GM12878 (cell line): ENCODE measurements around the gene CEND1. TPM values are rescaled to one million over a fixed set of nuclear protein-coding genes. Genes with fewer than 3 reads are reported as not detected.

Experiments
- ATAC-seq: fragments of 200-7000 bp; cut with Tn5 transposase; 3 replicates; pipeline ENCODE4 v1.9.1; 2020; ENCODE audit warnings: mild to moderate bottlenecking, moderate library complexity
- BruUV-seq: library from RNA; stranded (reverse); fragments of 400-500 nt; replicated peaks from 2 replicates; lab custom pipeline; 2021; lab: Mats Ljungman, UMichigan
- CTCF ChIA-PET: fragments of 300-600 bp; sonication (Branson Sonifier 250); formaldehyde crosslinking; extraction: SDS; loops from one replicate; lab custom pipeline; 2021; ENCODE audit warnings: inconsistent platforms; lab: Yijun Ruan, JAX
- POLR2A ChIA-PET: fragments of 350-600 bp; formaldehyde crosslinking; extraction: SDS; loops from one replicate; lab custom pipeline; 2021; ENCODE audit warnings: inconsistent platforms; lab: Charles Lee
- RAD21 ChIA-PET: fragments of 300-600 bp; sonication (Branson Sonifier 250); formaldehyde crosslinking; loops from one replicate; lab custom pipeline; 2023; ENCODE audit warnings: antibody characterized with exemption; ENCODE audit not compliant: unreplicated experiment; lab: Charles Lee
- SMC1A ChIA-PET: fragments of 300-600 bp; sonication (Branson Sonifier 250); formaldehyde crosslinking; loops from one replicate; lab custom pipeline; 2023; ENCODE audit not compliant: unreplicated experiment, uncharacterized antibody; lab: Charles Lee
- DNase-seq: peaks from one replicate; pipeline ENCODE4 v3.0.0-alpha.2; 2011; ENCODE audit warnings: low read depth, low spot score
- FAIRE-seq: peaks from 3 replicates; lab custom pipeline; 2011; peaks lifted over from hg19 to GRCh38; lab: Jason Lieb, UNC
- H2AFZ ChIP-seq: 2 replicates; pipeline ENCODE4 v1.6.0; 2011; ENCODE audit warnings: low read depth, low read length, control low read depth; ENCODE audit not compliant: control insufficient read depth
- H3K27ac ChIP-seq: 2 replicates; pipeline ENCODE4 v1.5.1; 2011; ENCODE audit warnings: control low read depth; ENCODE audit not compliant: control insufficient read depth, insufficient read depth
- H3K27me3 ChIP-seq, 2 experiments: replicated peaks in 1 of 2; 2 replicates each; pipeline versions ENCODE4 v1.6.0 to v1.6.1; 2011; ENCODE audit warnings: low read length in 1 of 2; ENCODE audit not compliant: control insufficient read depth in 2 of 2, insufficient read depth in 2 of 2
- H3K36me3 ChIP-seq, 2 experiments: 2 replicates each; pipeline ENCODE4 v1.5.1; 2011; ENCODE audit warnings: low read length in 1 of 2; ENCODE audit not compliant: control insufficient read depth in 2 of 2, insufficient read depth in 2 of 2
- H3K4me1 ChIP-seq: 2 replicates; pipeline ENCODE4 v1.6.1; 2011; ENCODE audit warnings: mild to moderate bottlenecking, low read length, moderate library complexity, mixed read lengths; ENCODE audit not compliant: control insufficient read depth, insufficient read depth
- H3K4me2 ChIP-seq: 2 replicates; pipeline ENCODE4 v1.6.0; 2011; ENCODE audit warnings: control low read depth; ENCODE audit not compliant: control insufficient read depth, insufficient read depth
- H3K4me3 ChIP-seq: fragments of 200-600 bp; sonication (generic); 2 replicates; pipeline ENCODE4 v1.5.1; 2016
- H3K79me2 ChIP-seq: 2 replicates; pipeline ENCODE4 v1.6.0; 2011; ENCODE audit warnings: low read length; ENCODE audit not compliant: control insufficient read depth, insufficient read depth
- H3K9ac ChIP-seq: 2 replicates; pipeline ENCODE4 v1.8.0; 2011; ENCODE audit warnings: low read length, control low read depth, mixed read lengths; ENCODE audit not compliant: control insufficient read depth, insufficient read depth
- H3K9me3 ChIP-seq: replicated peaks from 3 replicates; pipeline ENCODE4 v1.5.1; 2011; ENCODE audit warnings: mild to moderate bottlenecking, low read length; ENCODE audit not compliant: control insufficient read depth, insufficient read depth
- H4K20me1 ChIP-seq: 2 replicates; pipeline ENCODE4 v1.6.0; 2011; ENCODE audit not compliant: control insufficient read depth, insufficient read depth
- CHD1 ChIP-seq: IDR thresholded peaks from 2 replicates; pipeline ENCODE4 v1.6.1; 2012; ENCODE audit warnings: low read depth, low read length, improper control_type of control experiment
- IKZF2 ChIP-seq, 2 experiments: fragments of 450-650 bp; IDR thresholded peaks; 2 replicates each; pipeline ENCODE4 v1.6.1; 2017; ENCODE audit warnings: mild to moderate bottlenecking in 2 of 2, moderate library complexity in 2 of 2
- RAD51 ChIP-seq: fragments of 450-650 bp; IDR thresholded peaks from 2 replicates; pipeline ENCODE4 v1.6.1; 2016; ENCODE audit warnings: moderate library complexity, mild to moderate bottlenecking, inconsistent platforms
- TCF3 ChIP-seq: IDR thresholded peaks from 2 replicates; pipeline ENCODE4 v1.6.1; 2012; ENCODE audit warnings: low read depth, mild to moderate bottlenecking, low read length, borderline replicate concordance; ENCODE audit not compliant: insufficient read depth
- WGBS: methylation state at CpG from one replicate; pipeline ENCODE4 v1.1.6; 2016; ENCODE audit warnings: low lambda C conversion rate; ENCODE audit not compliant: insufficient replicate concordance, insufficient coverage; ENCODE audit errors: missing lambda C conversion rate; 5-methylcytosine and 5-hydroxymethylcytosine counted together
- in situ Hi-C: fragments of 300-500 bp; cut with MboI; formaldehyde crosslinking; loops from 9 replicates; pipeline ENCODE4 v1.14.3; 2018; ENCODE audit warnings: mixed read lengths
- intact Hi-C: fragments of 100-400 bp; cut with micrococcal nuclease; formaldehyde crosslinking; loops from one replicate; pipeline ENCODE4 v1.14.2; 2022; ENCODE audit not compliant: unreplicated experiment
- polyA plus RNA-seq, 11 experiments: library from polyadenylated mRNA; depleted of rRNA in 4 of 11; unstranded in 6 of 11; stranded (reverse) in 5 of 11; fragments of >200 nt; fragmentation: Nextera tagmentation in 4 of 11; fragmentation: Illumina TruSeq in 1 of 11; extraction: Ambion mirVana in 4 of 11; extraction: Trizol in 1 of 11; gene quantifications; 1 replicate in 1 of 11; 2 replicates in 10 of 11; pipeline versions ENCODE4 v1.2.1 to v1.2.3, GENCODE V29; 2011 to 2016; ENCODE audit warnings: inconsistent platforms in 2 of 11, missing spikeins in 2 of 11, low read depth in 1 of 11
- total RNA-seq, 4 experiments: library from RNA; depleted of rRNA in 3 of 4; stranded (reverse); fragments of >200 nt in 3 of 4; fragmentation: Illumina TruSeq in 1 of 4; extraction: Trizol in 1 of 4; gene quantifications; 2 replicates each; pipeline versions ENCODE4 v1.2.1 to v1.2.3, GENCODE V29; 2013 to 2021
- TF ChIP-seq, protein P1 (sequence below): IDR thresholded peaks from 2 replicates; pipeline ENCODE4 v1.6.1; 2011; ENCODE audit warnings: borderline replicate concordance, low read depth, mild to moderate bottlenecking, moderate library complexity, mixed read lengths, low read length; ENCODE audit not compliant: insufficient read depth; ENCODE audit errors: extremely low read length
- TF ChIP-seq, protein P2 (sequence below): fragments of 450-650 bp; IDR thresholded peaks from 2 replicates; pipeline ENCODE4 v1.6.1; 2016; ENCODE audit warnings: mild to moderate bottlenecking

The CEND1 gene
- total and polyA plus RNA-seq, 10 of the 15 experiments (the other 5 are each of a cell fraction or from before 2014, with no cell fraction given) = 0.31 to 13.6 (median 7.2) TPM; not detected in 1

DNA sequence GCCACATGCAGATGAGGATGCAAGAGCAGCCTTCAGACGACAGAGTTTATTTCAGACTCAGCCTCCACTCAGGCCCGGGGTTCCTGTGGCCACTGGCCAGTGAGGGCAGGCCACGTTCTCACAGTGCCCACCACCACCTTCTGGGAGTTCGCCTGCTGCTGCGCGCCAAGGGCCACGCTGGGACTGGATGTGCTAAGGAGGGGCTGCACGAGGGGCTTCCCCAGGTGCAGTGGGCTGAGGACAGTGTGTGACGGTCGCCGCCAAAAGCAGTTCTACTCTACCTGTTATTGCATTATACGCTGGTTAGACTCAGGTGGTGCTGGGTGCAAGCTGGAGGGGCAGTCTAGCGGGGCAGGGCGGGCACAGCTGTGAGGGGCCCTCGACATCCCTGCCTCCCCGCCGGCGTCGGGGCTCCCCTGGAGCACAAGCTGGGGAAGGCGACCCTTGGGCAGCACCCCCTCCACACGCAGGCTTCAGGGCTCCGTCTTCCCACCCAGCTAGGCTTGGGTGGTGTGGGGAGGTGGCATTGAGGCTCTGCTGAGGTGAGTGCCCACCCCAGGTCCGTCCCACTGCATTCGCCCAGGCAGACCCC lies 2.7 kb downstream of the CEND1 start:
- CTCF ChIA-PET = no interaction called here
- H3K4me2 ChIP-seq = no peak overlapping the region
- BruUV-seq = no TSS peak
- no peaks in the 10 kb centered on the region for H3K27me3 ChIP-seq
- SMC1A ChIA-PET = no interaction called here
- ATAC-seq (no peak), FAIRE-seq (no peak), DNase-seq (no peak)
- WGBS = 83% methylated on average over 20 of the region's 24 CpGs
- H2AFZ ChIP-seq = no peak overlapping the region
- peaks cover 7% of the 10 kb centered on the region for H3K4me1 ChIP-seq
- H3K27ac ChIP-seq = no peak overlapping the region
- H3K79me2 ChIP-seq = no peaks in the 10 kb centered on the region
- no peaks in the 10 kb centered on the region for H4K20me1 ChIP-seq
- no peak overlapping the region for H3K4me3 ChIP-seq
- intact Hi-C loops (no loop called here), in situ Hi-C loops (no loop called here)
- RAD21 ChIA-PET = no interaction called here
- POLR2A ChIA-PET = no interaction called here
- no peak overlapping the region for H3K9ac ChIP-seq
- peaks cover 0 to 2% of the 10 kb centered on the region in 2 experiments; a peak in 2 of 4 replicates for H3K36me3 ChIP-seq
- H3K9me3 ChIP-seq = no peaks in the 10 kb centered on the region
- TF ChIP-seq CHD1 (no peak), RAD51 (no peak), IKZF2 (IDR thresholded peaks at IDR 0.05) (no peak), TCF3 (no peak)
- TF ChIP-seq, protein P1, sequence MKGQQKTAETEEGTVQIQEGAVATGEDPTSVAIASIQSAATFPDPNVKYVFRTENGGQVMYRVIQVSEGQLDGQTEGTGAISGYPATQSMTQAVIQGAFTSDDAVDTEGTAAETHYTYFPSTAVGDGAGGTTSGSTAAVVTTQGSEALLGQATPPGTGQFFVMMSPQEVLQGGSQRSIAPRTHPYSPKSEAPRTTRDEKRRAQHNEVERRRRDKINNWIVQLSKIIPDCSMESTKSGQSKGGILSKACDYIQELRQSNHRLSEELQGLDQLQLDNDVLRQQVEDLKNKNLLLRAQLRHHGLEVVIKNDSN = no peak
- TF ChIP-seq, protein P2, sequence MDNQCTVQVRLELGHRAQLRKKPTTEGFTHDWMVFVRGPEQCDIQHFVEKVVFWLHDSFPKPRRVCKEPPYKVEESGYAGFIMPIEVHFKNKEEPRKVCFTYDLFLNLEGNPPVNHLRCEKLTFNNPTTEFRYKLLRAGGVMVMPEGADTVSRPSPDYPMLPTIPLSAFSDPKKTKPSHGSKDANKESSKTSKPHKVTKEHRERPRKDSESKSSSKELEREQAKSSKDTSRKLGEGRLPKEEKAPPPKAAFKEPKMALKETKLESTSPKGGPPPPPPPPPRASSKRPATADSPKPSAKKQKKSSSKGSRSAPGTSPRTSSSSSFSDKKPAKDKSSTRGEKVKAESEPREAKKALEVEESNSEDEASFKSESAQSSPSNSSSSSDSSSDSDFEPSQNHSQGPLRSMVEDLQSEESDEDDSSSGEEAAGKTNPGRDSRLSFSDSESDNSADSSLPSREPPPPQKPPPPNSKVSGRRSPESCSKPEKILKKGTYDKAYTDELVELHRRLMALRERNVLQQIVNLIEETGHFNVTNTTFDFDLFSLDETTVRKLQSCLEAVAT = no peak
- TF ChIP-seq, all 136 proteins: peak for 0
